IPS DF 4.7 (cell line): Measurements from ENCODE around the gene PMS1.
"Not testable (repeated sequence)": the region's sequence is repeated elsewhere in the genome, so short reads cannot be mapped to it uniquely, and the experiment has no call there.

Experiments used
- DNase-seq: peaks from one replicate; pipeline ENCODE4 v3.0.0-alpha.2; 2013; ENCODE audit warnings: low spot score; ENCODE audit errors: extremely low read depth

The PMS1 gene

GRCh38 chr2:189862751-189863150 is 78.5 kb downstream of the PMS1 start:
- DNase-seq: no peak

- DNase-seq: no peak
Observed at GRCh38 chr2:189865826-189866225, 81.6 kb downstream of the PMS1 start.

- no peak for DNase-seq
Observed at GRCh38 chr2:189866296-189866695, 82.0 kb downstream of the PMS1 start.

GRCh38 chr2:189868896-189869295 is 84.6 kb downstream of the PMS1 start:
- no peak for DNase-seq

- no peak for DNase-seq
Observed at GRCh38 chr2:189870381-189871085, 86.3 kb downstream of the PMS1 start.

- DNase-seq: no peak
Observed at GRCh38 chr2:189873696-189874095, 89.4 kb downstream of the PMS1 start.

GRCh38 chr2:189874586-189875320 is 90.5 kb downstream of the PMS1 start:
- no peak for DNase-seq

GRCh38 chr2:189876271-189876670 is 92.0 kb downstream of the PMS1 start:
- no peak for DNase-seq

- no peak for DNase-seq
Observed at GRCh38 chr2:189879716-189880081, 95.4 kb downstream of the PMS1 start.

GRCh38 chr2:189880429-189880828 is 96.2 kb downstream of the PMS1 start:
- no peak for DNase-seq

GRCh38 chr2:189880832-189881492 is 96.7 kb downstream of the PMS1 start:
- no peak for DNase-seq

- DNase-seq: no peak
Observed at GRCh38 chr2:189885368-189885767, 101.1 kb downstream of the PMS1 start.

- DNase-seq: not testable (repeated sequence)
Observed at GRCh38 chr2:189892546-189893294, 108.5 kb downstream of the PMS1 start.

- DNase-seq: no peak
Observed at GRCh38 chr2:189896809-189897208, 112.6 kb downstream of the PMS1 start.

- no peak for DNase-seq
Observed at GRCh38 chr2:189899101-189899500, 114.9 kb downstream of the PMS1 start.

- no peak for DNase-seq
Observed at GRCh38 chr2:189900726-189901125, 116.5 kb downstream of the PMS1 start.

GRCh38 chr2:189901664-189902063 is 117.4 kb downstream of the PMS1 start:
- DNase-seq: no peak

- no peak for DNase-seq
Observed at GRCh38 chr2:189913821-189914220, 129.6 kb downstream of the PMS1 start.

GRCh38 chr2:189916651-189917050 is 132.4 kb downstream of the PMS1 start:
- no peak for DNase-seq
